Ovary (tissue), 9 donors: Measurements from ENCODE around the gene ENDOG. TPM values are rescaled to one million over a fixed set of nuclear protein-coding genes. Genes with fewer than 3 reads are reported as not detected.

ENCODE experiments used
- DNase-seq, 5 donors: peaks; one replicate each; pipeline ENCODE4 v3.0.0-alpha.2; 2019 to 2020
- H3K27ac ChIP-seq, 2 donors: fragments of 200-600 bp; one replicate each; pipeline versions ENCODE4 v1.5.1 to v1.8.0; 2019 to 2022
- H3K27me3 ChIP-seq: fragments of 200-600 bp; one replicate; pipeline ENCODE4 v1.8.0; 2022
- H3K36me3 ChIP-seq: fragments of 200-600 bp; sonication (generic); one replicate; pipeline ENCODE4 v1.5.1; 2019
- H3K4me1 ChIP-seq: one replicate; pipeline ENCODE4 v1.8.1; 2013; ENCODE audit warnings: mild to moderate bottlenecking, moderate library complexity; ENCODE audit not compliant: insufficient read depth
- H3K4me3 ChIP-seq: fragments of 200-600 bp; sonication (generic); one replicate; pipeline ENCODE4 v1.5.1; 2017
- H3K9me3 ChIP-seq, 2 donors: fragments of 200-600 bp in 1 of 2; sonication (generic) in 1 of 2; one replicate each; pipeline versions ENCODE4 v1.5.1 to v1.8.1; 2013 to 2019; ENCODE audit warnings: mild to moderate bottlenecking in 1 of 2, moderate library complexity in 1 of 2
- CTCF ChIP-seq, 3 donors: fragments of 450-650 bp in 2 of 3; fragments of 200-600 bp in 1 of 3; IDR thresholded peaks; one replicate each; pipeline versions ENCODE4 v1.5.1 to v1.8.0; 2016 to 2022; ENCODE audit warnings: antibody characterized with exemption in 3 of 3, mild to moderate bottlenecking in 1 of 3
- EP300 ChIP-seq: sonication (generic); formaldehyde crosslinking; IDR thresholded peaks from one replicate; pipeline ENCODE4 v1.6.1; 2017; ENCODE audit warnings: antibody characterized with exemption
- POLR2A ChIP-seq: fragments of 450-650 bp; IDR thresholded peaks from one replicate; pipeline ENCODE4 v1.6.1; 2017; ENCODE audit warnings: antibody characterized with exemption, mild to moderate bottlenecking, moderate library complexity
- WGBS, 3 donors: extraction: QIAGEN DNeasy Blood & Tissue Kit in 1 of 3; methylation state at CpG; one replicate each; pipeline versions ENCODE4 v1.1.5 to v1.1.7; 2013 to 2017; 5-methylcytosine and 5-hydroxymethylcytosine counted together
- intact Hi-C, 4 donors: fragments of 100-400 bp; cut with DNase I; formaldehyde crosslinking; loops; one replicate each; pipeline versions ENCODE4 v1.11.0 to v1.15.1; 2022 to 2023
- polyA plus RNA-seq, 2 donors: library from polyadenylated mRNA; stranded (reverse); fragments of 200-250 nt in 1 of 2; fragments of 350-450 nt in 1 of 2; fragmentation: Illumina TruSeq in 1 of 2; extraction: RNeasy Lipid Tissue Mini Kit (QIAGEN cat#74804) in 1 of 2; gene quantifications; one replicate each; pipeline ENCODE4 v1.2.3, GENCODE V29; 2013 to 2014
- total RNA-seq, 7 donors: library from RNA; depleted of rRNA in 2 of 7; stranded (reverse); fragments of >200 nt in 2 of 7; fragmentation: NEBNext Ultra II Directional in 3 of 7; extraction: Animal tissue kit (Norgen Biotek cat#: 25700) in 3 of 7; gene quantifications; one replicate each; pipeline versions ENCODE4 v1.1.0 to v1.2.4, GENCODE V29; 2016 to 2023
- donor health status: DM: no; HTN: no; CAD: no; lungs with moderate emphysema.
- donor health status: DM: no; HTN: no; CAD: no.
- donor health status: Bipolar disorder and iron deficiency.
- donor health status: DM: yes; HTN: yes; CAD: no.
- donor health status: DM: no; HTN: no; CAD: no.
- donor health status: DM: yes; HTN: yes; CAD: no.

Gene ENDOG
- total and polyA plus RNA-seq, 9 donors: 3.6 to 23.7 (median 15.7) TPM

GRCh38 chr9:128860937-128861336 lies 42.6 kb downstream of the ENDOG start:
- 88 to 91% (median 90%) methylated on average over 5 of the region's 5 CpGs for WGBS, 3 donors
- DNase-seq: no peak
- Histone ChIP-seq H3K4me1 (peaks cover 5% of the 10 kb centered on the region), H3K9me3 (no peaks in the 10 kb centered on the region), H3K4me3 (no peak overlapping the region), H3K27me3 (no peaks in the 10 kb centered on the region), H3K27ac (no peak overlapping the region), H3K36me3 (no peaks in the 10 kb centered on the region)
- intact Hi-C loops: loop anchor here in 2 of 4 donors (5.0 kb wide), 1 partner anchor 66 kb away; no protein-coding TSS in a partner anchor
- TF ChIP-seq POLR2A (no peak), EP300 (no peak), CTCF (IDR thresholded peaks at IDR 0.05) (no peak)

GRCh38 chr9:128861501-128861900 lies 43.2 kb downstream of the ENDOG start:
- Histone ChIP-seq H3K27ac (no peak overlapping the region), H3K4me1 (peaks cover 5% of the 10 kb centered on the region), H3K9me3 (no peaks in the 10 kb centered on the region), H3K27me3 (no peaks in the 10 kb centered on the region), H3K4me3 (no peak overlapping the region), H3K36me3 (no peaks in the 10 kb centered on the region)
- no peak for TF ChIP-seq POLR2A
- TF ChIP-seq EP300: no peak
- TF ChIP-seq CTCF (IDR thresholded peaks at IDR 0.05): no peak
- WGBS, 3 donors: 78 to 81% (median 78%) methylated on average over 6 of the region's 6 CpGs
- intact Hi-C loops: loop anchor here in 2 of 4 donors (5.0 kb wide), 1 partner anchor 66 kb away; no protein-coding TSS in a partner anchor
- no peak for DNase-seq

GRCh38 chr9:128862401-128862851 lies 44.1 kb downstream of the ENDOG start:
- H3K36me3 ChIP-seq: no peaks in the 10 kb centered on the region
- H3K4me3 ChIP-seq: no peak overlapping the region
- no peak overlapping the region for H3K27ac ChIP-seq
- no peak for DNase-seq
- WGBS, 3 donors: 78 to 86% (median 83%) methylated on average over 6 of the region's 6 CpGs
- H3K27me3 ChIP-seq: no peaks in the 10 kb centered on the region
- intact Hi-C loops: loop anchor here in 2 of 4 donors (5.0 kb wide), 1 partner anchor 65 kb away; no protein-coding TSS in a partner anchor
- TF ChIP-seq CTCF (IDR thresholded peaks at IDR 0.05) (no peak), POLR2A (no peak), EP300 (no peak)
- H3K4me1 ChIP-seq: peaks cover 2% of the 10 kb centered on the region
- H3K9me3 ChIP-seq: no peaks in the 10 kb centered on the region

GRCh38 chr9:128863647-128864046 lies 45.3 kb downstream of the ENDOG start:
- Histone ChIP-seq H3K4me1 (no peaks in the 10 kb centered on the region), H3K36me3 (no peaks in the 10 kb centered on the region), H3K4me3 (no peak overlapping the region), H3K9me3 (no peaks in the 10 kb centered on the region), H3K27me3 (no peaks in the 10 kb centered on the region), H3K27ac (no peak overlapping the region)
- intact Hi-C loops: loop anchor here (1.0 to 5.0 kb wide), 3 partner anchors 64 to 65 kb away; no protein-coding TSS in a partner anchor
- WGBS, 3 donors: 25 to 28% (median 27%) methylated on average over 10 of the region's 10 CpGs
- TF ChIP-seq CTCF (IDR thresholded peaks at IDR 0.05): peak; percentile 78 to 93 (median 92)
- TF ChIP-seq POLR2A: no peak
- peak; percentile 61 to 83 (median 79) for DNase-seq
